Measurements from ENCODE around the gene SORBS2. TPM values are rescaled to one million over a fixed set of nuclear protein-coding genes. Genes with fewer than 3 reads are reported as not detected.

Gene SORBS2
- total RNA-seq, 2 experiments from 2014 or later: not detected

GRCh38 chr4:185665655-185666054 lies 146.3 kb downstream of the SORBS2 start:
- POLR2A ChIA-PET: no interaction called here
- no peak for DNase-seq
- CTCF ChIA-PET: no interaction called here
- H3K9me3 Mint-ChIP-seq: no peaks in the 10 kb centered on the region
- H3K4me1 Mint-ChIP-seq: no peaks in the 10 kb centered on the region
- H3K4me3 Mint-ChIP-seq: no peak overlapping the region
- no peak overlapping the region for H3K27ac Mint-ChIP-seq
- no peaks in the 10 kb centered on the region for H3K36me3 Mint-ChIP-seq (ENCODE audit: low read depth)
- peaks cover 2% of the 10 kb centered on the region for H3K27me3 Mint-ChIP-seq

- ChIA-PET CTCF (no interaction called here), POLR2A (no interaction called here)
- Mint-ChIP-seq H3K4me3 (no peak overlapping the region), H3K27me3 (peaks cover 2% of the 10 kb centered on the region), H3K4me1 (no peaks in the 10 kb centered on the region), H3K27ac (no peak overlapping the region), H3K9me3 (no peaks in the 10 kb centered on the region), H3K36me3 (ENCODE audit: low read depth) (no peaks in the 10 kb centered on the region)
- no peak for DNase-seq
These were observed 147.5 kb downstream of the SORBS2 start for GRCh38 chr4:185664481-185664880.

- H3K9me3 Mint-ChIP-seq: no peaks in the 10 kb centered on the region
- H3K4me1 Mint-ChIP-seq: no peaks in the 10 kb centered on the region
- ChIA-PET POLR2A (no interaction called here), CTCF (no interaction called here)
- no peaks in the 10 kb centered on the region for H3K36me3 Mint-ChIP-seq (ENCODE audit: low read depth)
- no peak overlapping the region for H3K27ac Mint-ChIP-seq
- DNase-seq: no peak
- peaks cover 2% of the 10 kb centered on the region for H3K27me3 Mint-ChIP-seq
- no peak overlapping the region for H3K4me3 Mint-ChIP-seq
These were observed 149.8 kb downstream of the SORBS2 start for GRCh38 chr4:185662030-185662778.

- CTCF ChIA-PET: no interaction called here
These were observed 151.7 kb downstream of the SORBS2 start for GRCh38 chr4:185660340-185660739.

GRCh38 chr4:185657699-185658098 lies 154.3 kb downstream of the SORBS2 start:
- H3K27ac Mint-ChIP-seq: no peak overlapping the region
- H3K9me3 Mint-ChIP-seq: no peaks in the 10 kb centered on the region
- H3K4me1 Mint-ChIP-seq: no peaks in the 10 kb centered on the region
- H3K27me3 Mint-ChIP-seq: peaks cover 8% of the 10 kb centered on the region
- DNase-seq: no peak
- H3K36me3 Mint-ChIP-seq (ENCODE audit: low read depth): no peaks in the 10 kb centered on the region
- POLR2A ChIA-PET: no interaction called here
- no peak overlapping the region for H3K4me3 Mint-ChIP-seq
- CTCF ChIA-PET: no interaction called here

More at GRCh38 chr4:185660340-185660739, 151.7 kb downstream of the SORBS2 start:
- POLR2A ChIA-PET: no interaction called here
- DNase-seq: no peak
- no peaks in the 10 kb centered on the region for H3K9me3 Mint-ChIP-seq
- no peak overlapping the region for H3K27ac Mint-ChIP-seq
- no peaks in the 10 kb centered on the region for H3K36me3 Mint-ChIP-seq (ENCODE audit: low read depth)
- H3K4me1 Mint-ChIP-seq: no peaks in the 10 kb centered on the region
- no peak overlapping the region for H3K4me3 Mint-ChIP-seq
- H3K27me3 Mint-ChIP-seq: peaks cover 3% of the 10 kb centered on the region

- Mint-ChIP-seq H3K9me3 (no peaks in the 10 kb centered on the region), H3K27me3 (peaks cover 8% of the 10 kb centered on the region), H3K27ac (no peak overlapping the region), H3K4me1 (no peaks in the 10 kb centered on the region), H3K36me3 (ENCODE audit: low read depth) (no peaks in the 10 kb centered on the region), H3K4me3 (no peak overlapping the region)
- ChIA-PET CTCF (no interaction called here), POLR2A (no interaction called here)
- no peak for DNase-seq
These were observed 154.8 kb downstream of the SORBS2 start for GRCh38 chr4:185657183-185657582.

GRCh38 chr4:185656467-185656931 lies 155.5 kb downstream of the SORBS2 start:
- no peak overlapping the region for H3K4me3 Mint-ChIP-seq
- no peaks in the 10 kb centered on the region for H3K4me1 Mint-ChIP-seq
- DNase-seq: no peak
- no peaks in the 10 kb centered on the region for H3K9me3 Mint-ChIP-seq
- H3K27ac Mint-ChIP-seq: no peak overlapping the region
- ChIA-PET POLR2A (no interaction called here), CTCF (no interaction called here)
- peaks cover 8% of the 10 kb centered on the region for H3K27me3 Mint-ChIP-seq
- no peaks in the 10 kb centered on the region for H3K36me3 Mint-ChIP-seq (ENCODE audit: low read depth)

- no peaks in the 10 kb centered on the region for H3K4me1 Mint-ChIP-seq
- H3K27me3 Mint-ChIP-seq: peaks cover 8% of the 10 kb centered on the region
- DNase-seq: no peak
- no peak overlapping the region for H3K4me3 Mint-ChIP-seq
- H3K36me3 Mint-ChIP-seq (ENCODE audit: low read depth): no peaks in the 10 kb centered on the region
- H3K27ac Mint-ChIP-seq: no peak overlapping the region
- H3K9me3 Mint-ChIP-seq: no peaks in the 10 kb centered on the region
- ChIA-PET POLR2A (no interaction called here), CTCF (no interaction called here)
These were observed 156.9 kb downstream of the SORBS2 start for GRCh38 chr4:185654965-185655554.

- DNase-seq: no peak
- no peaks in the 10 kb centered on the region for H3K36me3 Mint-ChIP-seq (ENCODE audit: low read depth)
These were observed 157.7 kb downstream of the SORBS2 start for GRCh38 chr4:185654311-185654710.

GRCh38 chr4:185651851-185652250 lies 160.1 kb downstream of the SORBS2 start:
- no peaks in the 10 kb centered on the region for H3K9me3 Mint-ChIP-seq
- DNase-seq: no peak
- POLR2A ChIA-PET: no interaction called here
- H3K36me3 Mint-ChIP-seq (ENCODE audit: low read depth): no peaks in the 10 kb centered on the region
- no peak overlapping the region for H3K4me3 Mint-ChIP-seq
- H3K4me1 Mint-ChIP-seq: no peaks in the 10 kb centered on the region
- peaks cover 6% of the 10 kb centered on the region for H3K27me3 Mint-ChIP-seq
- CTCF ChIA-PET: no interaction called here
- H3K27ac Mint-ChIP-seq: no peak overlapping the region

More at GRCh38 chr4:185654311-185654710, 157.7 kb downstream of the SORBS2 start:
- ChIA-PET POLR2A (no interaction called here), CTCF (no interaction called here)
- Mint-ChIP-seq H3K9me3 (no peaks in the 10 kb centered on the region), H3K27ac (no peak overlapping the region), H3K27me3 (peaks cover 8% of the 10 kb centered on the region), H3K4me3 (no peak overlapping the region), H3K4me1 (no peaks in the 10 kb centered on the region)

- no peaks in the 10 kb centered on the region for H3K4me1 Mint-ChIP-seq
- H3K27me3 Mint-ChIP-seq: peaks cover 4% of the 10 kb centered on the region
- H3K9me3 Mint-ChIP-seq: no peaks in the 10 kb centered on the region
- no peak overlapping the region for H3K27ac Mint-ChIP-seq
- CTCF ChIA-PET: no interaction called here
- H3K36me3 Mint-ChIP-seq (ENCODE audit: low read depth): no peaks in the 10 kb centered on the region
- POLR2A ChIA-PET: no interaction called here
- H3K4me3 Mint-ChIP-seq: no peak overlapping the region
- DNase-seq: no peak
These were observed 160.8 kb downstream of the SORBS2 start for GRCh38 chr4:185651137-185651677.

- no peak for DNase-seq
- ChIA-PET POLR2A (no interaction called here), CTCF (no interaction called here)
- no peaks in the 10 kb centered on the region for H3K36me3 Mint-ChIP-seq (ENCODE audit: low read depth)
- no peaks in the 10 kb centered on the region for H3K4me1 Mint-ChIP-seq
- H3K4me3 Mint-ChIP-seq: no peak overlapping the region
- no peaks in the 10 kb centered on the region for H3K9me3 Mint-ChIP-seq
- H3K27me3 Mint-ChIP-seq: peaks cover 9% of the 10 kb centered on the region
- H3K27ac Mint-ChIP-seq: no peak overlapping the region
These were observed 163.4 kb downstream of the SORBS2 start for GRCh38 chr4:185648631-185649030.

- POLR2A ChIA-PET: no interaction called here
- H3K27me3 Mint-ChIP-seq: peaks cover 11% of the 10 kb centered on the region
- DNase-seq: no peak
- no peak overlapping the region for H3K4me3 Mint-ChIP-seq
- H3K9me3 Mint-ChIP-seq: no peaks in the 10 kb centered on the region
- no peak overlapping the region for H3K27ac Mint-ChIP-seq
- no peaks in the 10 kb centered on the region for H3K4me1 Mint-ChIP-seq
- CTCF ChIA-PET: no interaction called here
- no peaks in the 10 kb centered on the region for H3K36me3 Mint-ChIP-seq (ENCODE audit: low read depth)
These were observed 166.6 kb downstream of the SORBS2 start for GRCh38 chr4:185645403-185645802.

- POLR2A ChIA-PET: no interaction called here
- H3K36me3 Mint-ChIP-seq (ENCODE audit: low read depth): no peaks in the 10 kb centered on the region
- H3K27ac Mint-ChIP-seq: no peak overlapping the region
- H3K9me3 Mint-ChIP-seq: no peaks in the 10 kb centered on the region
- H3K4me1 Mint-ChIP-seq: no peaks in the 10 kb centered on the region
- no peak for DNase-seq
- no peak overlapping the region for H3K4me3 Mint-ChIP-seq
- H3K27me3 Mint-ChIP-seq: peaks cover 17% of the 10 kb centered on the region
- CTCF ChIA-PET: no interaction called here
These were observed 167.6 kb downstream of the SORBS2 start for GRCh38 chr4:185644408-185644807.

All from activated CD4-positive, alpha-beta T cell treated with anti-CD3 and anti-CD28 coated beads, Interleukin-2, amount 10 ng/mL, durations not matched to agents 7 days and 5 days (primary cell).